Stimulated activated CD8-positive, alpha-beta memory T cell treated with anti-CD3 and anti-CD28 coated beads, Interleukin-4, amount 100 ng/mL, for 24 hours (primary cell): ENCODE results near the gene CDH8.
"Not testable (repeated sequence)": the region's sequence is repeated elsewhere in the genome, so short reads cannot be mapped to it uniquely, and the experiment has no call there.

Source experiments
- DNase-seq: peaks from one replicate; pipeline ENCODE4 v3.0.0-alpha.2; 2020; ENCODE audit warnings: low read depth

Gene CDH8

DNA sequence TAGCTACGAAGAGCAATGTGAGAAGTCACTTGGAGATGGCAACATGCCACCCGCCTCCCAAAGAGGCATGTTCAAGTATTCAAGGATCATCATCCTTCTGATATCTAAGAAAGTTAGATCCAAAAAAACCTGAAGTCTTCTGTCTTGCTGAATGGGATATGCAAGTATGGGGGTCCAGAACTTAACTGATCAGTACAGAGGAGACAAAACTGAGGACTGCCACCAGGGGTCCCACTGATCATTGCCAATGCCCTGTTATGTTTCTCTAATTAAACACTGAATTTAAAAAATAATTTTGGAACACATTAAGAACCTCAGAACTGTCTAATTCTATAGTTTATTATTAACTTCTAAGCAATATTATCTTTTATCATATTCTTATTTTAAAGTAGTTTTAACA lies 99.7 kb downstream of the CDH8 start:
- no peak for DNase-seq

- no peak for DNase-seq
These were observed 101.6 kb downstream of the CDH8 start for GRCh38 chr16:61934601-61935000.

DNA sequence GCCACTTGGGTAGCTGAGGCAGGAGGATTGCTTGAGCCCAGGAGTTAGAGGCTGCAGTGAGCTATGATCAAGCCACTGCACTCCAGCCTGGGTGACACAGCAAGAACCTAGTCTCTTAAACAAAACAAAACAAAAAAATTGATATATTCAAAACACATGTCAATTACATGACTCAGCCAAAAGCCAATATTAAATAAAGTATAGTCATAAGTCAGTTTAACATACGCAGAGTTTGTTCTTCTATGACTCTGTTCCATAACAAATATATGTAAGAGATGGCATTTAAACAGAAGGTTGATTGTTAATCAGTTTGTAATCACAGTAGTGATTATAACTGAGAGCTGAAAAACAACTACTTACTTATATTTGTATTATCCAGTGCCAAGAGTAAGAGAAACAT lies 106.5 kb downstream of the CDH8 start:
- DNase-seq = no peak

- no peak for DNase-seq
These were observed 109.5 kb downstream of the CDH8 start for GRCh38 chr16:61926766-61927165.

- no peak for DNase-seq
These were observed 112.6 kb downstream of the CDH8 start for GRCh38 chr16:61923629-61924028.

GRCh38 chr16:61921373-61921772 lies 114.9 kb downstream of the CDH8 start:
- no peak for DNase-seq

- DNase-seq = not testable (repeated sequence)
These were observed 118.1 kb downstream of the CDH8 start for GRCh38 chr16:61917865-61918826.

GRCh38 chr16:61915569-61915968 lies 120.7 kb downstream of the CDH8 start:
- no peak for DNase-seq

GRCh38 chr16:61909074-61909473 lies 127.2 kb downstream of the CDH8 start:
- DNase-seq = no peak

DNA sequence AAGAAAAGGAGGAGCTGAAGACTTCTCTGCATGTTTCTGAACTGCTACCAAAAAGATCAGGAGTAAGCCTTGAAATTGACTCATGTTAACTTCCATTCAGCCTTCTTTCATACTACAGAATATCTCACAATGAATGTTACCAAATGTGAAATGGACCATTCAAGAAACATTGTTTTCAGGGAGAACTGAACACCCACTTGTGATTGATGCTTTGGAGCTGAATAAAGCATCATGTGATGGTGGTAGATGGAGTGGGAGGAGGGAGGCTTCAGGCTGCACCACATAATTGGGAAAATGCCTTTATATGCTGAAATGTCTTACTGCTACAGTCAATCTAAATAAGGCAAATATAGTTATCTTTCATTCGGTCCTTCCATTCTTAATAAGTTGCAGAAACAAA lies 127.8 kb downstream of the CDH8 start:
- no peak for DNase-seq

GRCh38 chr16:61901689-61902088 lies 134.5 kb downstream of the CDH8 start:
- no peak for DNase-seq

DNA sequence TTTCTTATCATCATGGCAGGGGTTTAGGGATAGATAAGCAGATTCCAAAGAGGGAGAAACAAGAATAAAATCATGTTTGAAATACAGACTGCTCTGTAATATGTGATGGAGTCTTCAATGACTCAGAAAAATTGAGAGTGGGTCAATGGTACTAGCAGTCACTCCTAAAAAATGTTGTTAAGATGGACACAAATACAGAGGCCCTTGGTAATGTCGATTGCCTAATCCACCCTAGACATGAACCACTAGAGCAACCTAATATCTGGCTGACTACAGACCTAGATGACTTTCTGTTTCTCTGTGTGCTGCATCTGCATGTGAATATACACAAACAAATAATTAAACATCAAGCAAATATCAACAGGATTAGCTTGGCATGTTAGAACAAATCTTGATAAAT lies 135.8 kb downstream of the CDH8 start:
- DNase-seq = no peak

DNA sequence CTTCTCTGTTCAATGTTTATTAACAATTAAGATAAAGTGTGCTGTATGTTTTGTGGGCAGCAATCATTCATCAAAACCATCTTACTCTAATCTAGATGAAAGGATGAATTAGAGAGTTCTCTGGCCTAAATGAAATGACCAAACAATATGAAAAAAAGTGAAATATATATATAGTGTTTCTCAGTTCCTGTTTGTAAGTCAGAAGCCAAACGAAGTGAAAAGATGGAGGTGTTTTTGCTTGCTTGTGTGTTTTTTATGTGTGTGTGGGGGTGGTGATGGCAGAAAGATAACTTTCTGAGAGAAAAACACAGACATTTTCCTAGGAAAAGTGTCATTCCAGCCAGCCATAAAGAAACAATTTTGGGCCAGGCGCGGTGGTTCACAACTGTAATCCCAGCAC lies 138.6 kb downstream of the CDH8 start:
- DNase-seq = no peak

DNA sequence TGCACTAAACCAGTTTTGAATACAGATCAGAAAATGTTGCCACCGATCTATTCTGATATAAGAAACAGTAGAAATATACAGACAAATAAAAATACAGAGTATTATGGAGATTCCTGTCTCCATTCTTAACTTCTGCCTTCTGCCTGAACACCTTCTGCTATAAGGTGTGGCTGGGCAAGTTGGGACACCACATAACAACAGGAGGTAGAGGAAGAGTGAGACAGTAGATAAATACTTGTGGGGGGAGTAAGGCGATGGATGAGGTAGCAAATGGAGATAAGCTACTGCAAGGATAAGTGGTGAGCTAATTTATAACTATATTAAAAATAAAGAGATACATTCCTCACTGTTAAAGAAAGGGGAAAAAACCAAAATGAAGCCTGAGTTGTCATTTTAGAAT lies 143.7 kb downstream of the CDH8 start:
- DNase-seq = no peak

DNA sequence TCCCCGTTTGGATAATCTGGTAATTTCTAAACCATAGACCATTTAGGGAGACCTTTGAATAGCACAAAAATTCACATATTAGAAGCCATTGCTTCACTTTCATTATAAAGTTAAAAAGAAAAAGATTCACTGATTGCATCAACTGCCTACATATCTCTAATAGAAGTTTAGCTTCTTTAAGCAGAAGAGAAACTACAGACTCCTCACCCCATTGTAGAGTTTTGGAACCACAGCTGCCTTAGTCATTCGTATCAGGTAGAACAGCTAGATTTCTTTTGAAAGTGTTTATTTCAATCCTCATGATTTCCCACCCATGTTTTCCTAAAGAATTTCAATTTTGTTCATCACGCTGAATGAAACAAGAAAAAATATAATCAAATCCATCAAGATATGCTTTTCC lies 144.8 kb downstream of the CDH8 start:
- DNase-seq = no peak

GRCh38 chr16:61890386-61890785 lies 145.9 kb downstream of the CDH8 start:
- DNase-seq = no peak

GRCh38 chr16:61887903-61888302 lies 148.3 kb downstream of the CDH8 start:
- no peak for DNase-seq

DNA sequence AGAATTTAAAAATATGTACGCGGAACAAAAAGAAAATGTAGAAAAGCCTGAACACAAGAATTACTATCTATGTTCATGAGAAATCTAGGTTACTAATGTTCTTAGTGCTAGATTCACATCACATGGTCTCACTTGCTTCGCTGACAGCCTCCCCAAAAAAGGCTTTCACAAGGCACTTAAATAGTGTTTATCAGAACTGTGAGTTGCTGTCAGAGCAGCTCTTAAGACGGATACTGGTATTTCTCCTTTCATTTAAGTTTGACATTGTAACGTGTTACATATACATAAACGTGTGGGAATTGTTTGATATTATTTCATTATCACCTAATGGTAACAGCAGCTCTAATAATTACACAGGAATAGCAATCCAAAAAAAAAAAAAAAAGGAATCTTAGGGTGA lies 150.9 kb downstream of the CDH8 start:
- DNase-seq = no peak

- no peak for DNase-seq
These were observed 156.9 kb downstream of the CDH8 start for GRCh38 chr16:61879306-61879705.

- no peak for DNase-seq
These were observed 158.8 kb downstream of the CDH8 start for GRCh38 chr16:61877436-61877835.

- DNase-seq = no peak
These were observed 163.5 kb downstream of the CDH8 start for GRCh38 chr16:61872778-61873119.

- DNase-seq = no peak
These were observed 164.1 kb downstream of the CDH8 start for GRCh38 chr16:61871837-61872777.
